LNCAP (cell line): ENCODE results near the gene CD3E.

Source experiments
- TF ChIP-seq, protein P1 (sequence below): fragments of 450-650 bp; IDR thresholded peaks from 2 replicates; pipeline ENCODE4 v1.5.1; 2017; ENCODE audit warnings: mild to moderate bottlenecking

CD3E gene

DNA sequence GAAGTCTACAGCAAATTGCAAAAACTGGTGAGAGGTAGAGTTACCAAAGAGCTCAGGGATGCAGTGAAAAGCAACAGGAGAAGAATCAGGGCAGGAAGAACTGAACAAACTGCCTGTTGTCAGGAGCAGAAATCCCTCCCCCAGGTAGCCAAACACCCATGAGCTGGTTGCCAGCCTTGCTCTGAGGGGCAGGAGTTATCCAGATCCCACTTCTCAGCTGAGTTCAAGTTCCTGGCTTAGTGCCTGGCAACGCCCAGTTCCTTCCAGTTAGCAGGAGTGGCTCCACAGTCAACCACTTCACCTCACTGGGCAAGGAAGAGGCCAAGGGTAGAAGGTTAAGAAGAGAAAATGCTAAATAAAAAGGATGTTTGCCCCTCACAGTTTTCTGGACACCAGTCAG is 38.6 kb upstream of the CD3E start:
- TF ChIP-seq, protein P1, sequence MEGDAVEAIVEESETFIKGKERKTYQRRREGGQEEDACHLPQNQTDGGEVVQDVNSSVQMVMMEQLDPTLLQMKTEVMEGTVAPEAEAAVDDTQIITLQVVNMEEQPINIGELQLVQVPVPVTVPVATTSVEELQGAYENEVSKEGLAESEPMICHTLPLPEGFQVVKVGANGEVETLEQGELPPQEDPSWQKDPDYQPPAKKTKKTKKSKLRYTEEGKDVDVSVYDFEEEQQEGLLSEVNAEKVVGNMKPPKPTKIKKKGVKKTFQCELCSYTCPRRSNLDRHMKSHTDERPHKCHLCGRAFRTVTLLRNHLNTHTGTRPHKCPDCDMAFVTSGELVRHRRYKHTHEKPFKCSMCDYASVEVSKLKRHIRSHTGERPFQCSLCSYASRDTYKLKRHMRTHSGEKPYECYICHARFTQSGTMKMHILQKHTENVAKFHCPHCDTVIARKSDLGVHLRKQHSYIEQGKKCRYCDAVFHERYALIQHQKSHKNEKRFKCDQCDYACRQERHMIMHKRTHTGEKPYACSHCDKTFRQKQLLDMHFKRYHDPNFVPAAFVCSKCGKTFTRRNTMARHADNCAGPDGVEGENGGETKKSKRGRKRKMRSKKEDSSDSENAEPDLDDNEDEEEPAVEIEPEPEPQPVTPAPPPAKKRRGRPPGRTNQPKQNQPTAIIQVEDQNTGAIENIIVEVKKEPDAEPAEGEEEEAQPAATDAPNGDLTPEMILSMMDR = no peak

DNA sequence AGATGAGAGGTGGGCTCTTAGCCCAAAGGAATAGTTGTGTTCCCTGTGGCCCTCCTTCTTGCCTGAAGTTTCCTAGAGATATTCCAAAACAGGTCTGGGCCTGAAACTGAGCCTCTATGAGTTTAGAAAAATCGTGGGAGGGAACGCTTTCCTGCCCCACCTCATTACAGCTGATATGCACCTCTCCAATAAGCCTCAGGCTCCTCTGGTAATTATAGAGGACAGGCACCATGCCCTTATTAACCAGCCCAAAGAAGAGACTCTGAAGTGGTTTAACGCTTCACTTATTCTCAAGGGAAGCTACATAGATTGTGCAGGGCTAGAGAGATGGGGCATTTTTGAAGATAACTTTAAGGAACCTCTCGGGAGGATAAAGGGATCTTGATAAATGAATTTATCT is 37.0 kb upstream of the CD3E start:
- TF ChIP-seq, protein P1 = no peak

GRCh38 chr11:118272001-118272400 is 32.5 kb upstream of the CD3E start:
- TF ChIP-seq, protein P1 = no peak

- TF ChIP-seq, protein P1 = no peak
Measured at GRCh38 chr11:118274186-118274585, 30.3 kb upstream of the CD3E start.

DNA sequence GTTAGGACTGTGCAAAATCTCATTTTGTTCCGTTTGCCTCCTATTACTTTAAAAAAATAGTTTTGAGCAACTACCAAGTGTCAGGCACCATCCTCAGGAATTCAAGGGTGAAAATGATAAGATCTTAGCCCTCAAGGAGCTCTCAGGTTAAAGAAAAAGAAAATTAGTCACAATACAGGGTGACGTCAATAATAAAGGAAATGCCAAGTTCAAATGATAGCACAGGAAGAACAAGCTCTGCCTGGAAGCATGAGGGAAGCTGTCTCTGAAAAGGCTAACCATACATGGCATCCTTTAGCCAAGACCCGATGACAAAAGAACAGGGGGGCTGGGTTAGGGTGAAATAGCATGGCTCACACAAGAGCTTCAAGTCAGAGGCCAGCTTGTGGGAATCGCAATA is 29.4 kb upstream of the CD3E start:
- TF ChIP-seq, protein P1 = no peak

GRCh38 chr11:118276422-118276821 is 28.1 kb upstream of the CD3E start:
- TF ChIP-seq, protein P1 = no peak

DNA sequence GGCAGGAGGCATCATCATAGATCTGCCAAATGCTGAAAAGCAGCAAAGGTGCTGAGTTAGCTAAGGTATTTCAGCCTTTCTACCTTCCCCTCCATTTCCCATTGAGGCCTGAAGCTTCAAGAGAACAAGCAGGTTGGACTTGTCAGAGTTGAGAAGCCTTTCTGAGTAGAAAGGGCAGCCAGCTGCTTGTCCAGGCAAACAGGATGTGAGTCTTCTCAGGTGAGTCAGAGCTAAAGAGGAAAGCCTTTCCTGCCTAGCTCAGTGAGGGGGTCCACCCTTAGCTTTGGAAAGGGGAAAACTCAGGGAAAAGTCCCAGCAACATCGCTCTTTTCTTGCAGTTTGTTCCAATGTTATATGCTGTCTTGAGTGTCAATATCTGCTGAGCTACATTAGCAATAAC is 27.2 kb upstream of the CD3E start:
- TF ChIP-seq, protein P1 = no peak

DNA sequence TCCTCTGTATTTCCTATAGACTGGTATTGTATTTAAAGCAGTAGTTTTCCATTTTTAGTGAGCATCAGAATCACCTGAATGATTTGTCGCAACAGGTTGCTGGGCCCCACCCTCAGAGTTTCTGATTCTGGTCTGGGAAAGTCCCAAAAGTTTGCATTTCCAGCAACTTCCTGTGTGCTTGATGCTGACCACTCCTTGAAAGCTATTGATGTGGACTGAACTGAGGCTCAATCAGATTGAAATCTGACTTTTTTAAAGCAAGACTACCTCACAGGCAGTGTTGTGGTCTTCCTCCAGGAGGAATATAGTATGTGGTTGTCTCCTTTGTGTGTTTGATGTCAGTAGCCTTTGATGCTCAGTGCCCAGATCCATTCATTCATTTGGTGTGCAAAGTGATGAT is 23.2 kb upstream of the CD3E start:
- TF ChIP-seq, protein P1 = no peak
